Activated CD4-positive, alpha-beta T cell treated with anti-CD3 and anti-CD28 coated beads, Interleukin-2, amount 10 ng/mL, durations not matched to agents 24 days and 14 days (primary cell): Measurements from ENCODE around the gene SNX1. TPM values are rescaled to one million over a fixed set of nuclear protein-coding genes. Genes with fewer than 3 reads are reported as not detected.
A peak's percentile ranks its signal among the peaks of the same experiment; 100 is the strongest.
"Not testable (repeated sequence)": the region's sequence is repeated elsewhere in the genome, so short reads cannot be mapped to it uniquely, and the experiment has no call there.

ENCODE experiments used
- DNase-seq: peaks from one replicate; pipeline ENCODE4 v3.0.0; 2022
- H3K27ac Mint-ChIP-seq: one replicate; pipeline ENCODE4 v1.8.0; 2022; ENCODE audit warnings: mild to moderate bottlenecking, mixed read lengths
- H3K27me3 Mint-ChIP-seq: one replicate; pipeline ENCODE4 v1.8.0; 2022; ENCODE audit warnings: mixed read lengths
- H3K36me3 Mint-ChIP-seq: one replicate; pipeline ENCODE4 v1.8.0; 2022; ENCODE audit warnings: low read depth, mild to moderate bottlenecking, mixed read lengths
- H3K4me1 Mint-ChIP-seq: one replicate; pipeline ENCODE4 v1.8.0; 2021; ENCODE audit warnings: mixed read lengths
- H3K4me3 Mint-ChIP-seq: one replicate; pipeline ENCODE4 v1.8.0; 2022; ENCODE audit warnings: mild to moderate bottlenecking, moderate library complexity, mixed read lengths
- H3K9me3 Mint-ChIP-seq: one replicate; pipeline ENCODE4 v1.8.0; 2021; ENCODE audit warnings: mixed read lengths
- intact Hi-C: fragments of 100-400 bp; cut with micrococcal nuclease; formaldehyde crosslinking; loops from one replicate; pipeline ENCODE4 v1.15.1; 2023
- total RNA-seq: library from RNA; stranded (reverse); gene quantifications from 2 replicates; pipeline ENCODE4 v1.2.3, GENCODE V29; 2022

The SNX1 gene
- total RNA-seq, 1 donor from 2014 or later, result 129 TPM

GRCh38 chr15:64112073-64112772 lies 16.4 kb downstream of the SNX1 start:
- no peak overlapping the region for H3K4me3 Mint-ChIP-seq
- no peak for DNase-seq
- peaks cover 35% of the 10 kb centered on the region for H3K36me3 Mint-ChIP-seq
- intact Hi-C loops, result no loop called here
- H3K4me1 Mint-ChIP-seq, result peaks cover 24% of the 10 kb centered on the region
- no peaks in the 10 kb centered on the region for H3K27me3 Mint-ChIP-seq
- no peaks in the 10 kb centered on the region for H3K9me3 Mint-ChIP-seq
- peak overlapping the region; percentile 58 for H3K27ac Mint-ChIP-seq

GRCh38 chr15:64112904-64113303 lies 17.1 kb downstream of the SNX1 start:
- Mint-ChIP-seq H3K27me3 (no peaks in the 10 kb centered on the region), H3K4me1 (peaks cover 24% of the 10 kb centered on the region), H3K27ac (peak overlapping the region; percentile 58), H3K36me3 (peaks cover 38% of the 10 kb centered on the region), H3K4me3 (no peak overlapping the region), H3K9me3 (no peaks in the 10 kb centered on the region)
- no peak for DNase-seq
- intact Hi-C loops, result no loop called here

- no peak overlapping the region for H3K27ac Mint-ChIP-seq
- intact Hi-C loops, result no loop called here
- H3K9me3 Mint-ChIP-seq, result no peaks in the 10 kb centered on the region
- no peaks in the 10 kb centered on the region for H3K4me1 Mint-ChIP-seq
- H3K36me3 Mint-ChIP-seq, result peaks cover 49% of the 10 kb centered on the region
- no peak for DNase-seq
- no peaks in the 10 kb centered on the region for H3K27me3 Mint-ChIP-seq
- no peak overlapping the region for H3K4me3 Mint-ChIP-seq
Measured at GRCh38 chr15:64117759-64118487, 22.1 kb downstream of the SNX1 start.

GRCh38 chr15:64120322-64120721 lies 24.5 kb downstream of the SNX1 start:
- DNase-seq, H3K4me1 Mint-ChIP-seq, H3K4me3 Mint-ChIP-seq, intact Hi-C loops, H3K9me3 Mint-ChIP-seq, H3K27ac Mint-ChIP-seq, H3K27me3 Mint-ChIP-seq: not testable (repeated sequence)
- H3K36me3 Mint-ChIP-seq, result peaks cover 46% of the 10 kb centered on the region

- H3K4me3 Mint-ChIP-seq, result no peak overlapping the region
- no peak for DNase-seq
- intact Hi-C loops, result no loop called here
- H3K4me1 Mint-ChIP-seq, result no peaks in the 10 kb centered on the region
- no peaks in the 10 kb centered on the region for H3K9me3 Mint-ChIP-seq
- H3K27me3 Mint-ChIP-seq, result no peaks in the 10 kb centered on the region
- peaks cover 47% of the 10 kb centered on the region for H3K36me3 Mint-ChIP-seq
- H3K27ac Mint-ChIP-seq, result no peak overlapping the region
Measured at GRCh38 chr15:64121614-64122013, 25.8 kb downstream of the SNX1 start.

GRCh38 chr15:64122444-64122843 lies 26.7 kb downstream of the SNX1 start:
- H3K36me3 Mint-ChIP-seq, result peaks cover 51% of the 10 kb centered on the region
- DNase-seq, result no peak
- no peaks in the 10 kb centered on the region for H3K9me3 Mint-ChIP-seq
- peaks cover 1% of the 10 kb centered on the region for H3K4me1 Mint-ChIP-seq
- intact Hi-C loops, result no loop called here
- H3K4me3 Mint-ChIP-seq, result no peak overlapping the region
- H3K27me3 Mint-ChIP-seq, result no peaks in the 10 kb centered on the region
- H3K27ac Mint-ChIP-seq, result no peak overlapping the region

GRCh38 chr15:64122936-64123351 lies 27.2 kb downstream of the SNX1 start:
- Mint-ChIP-seq H3K4me1 (peaks cover 3% of the 10 kb centered on the region), H3K9me3 (no peaks in the 10 kb centered on the region), H3K4me3 (no peak overlapping the region), H3K36me3 (peaks cover 53% of the 10 kb centered on the region), H3K27me3 (no peaks in the 10 kb centered on the region), H3K27ac (no peak overlapping the region)
- intact Hi-C loops, result no loop called here
- no peak for DNase-seq

GRCh38 chr15:64125978-64126377 lies 30.2 kb downstream of the SNX1 start:
- no peaks in the 10 kb centered on the region for H3K9me3 Mint-ChIP-seq
- H3K36me3 Mint-ChIP-seq, result peaks cover 57% of the 10 kb centered on the region
- intact Hi-C loops, result no loop called here
- H3K27me3 Mint-ChIP-seq, result no peaks in the 10 kb centered on the region
- no peak for DNase-seq
- peaks cover 3% of the 10 kb centered on the region for H3K4me1 Mint-ChIP-seq
- H3K4me3 Mint-ChIP-seq, result no peak overlapping the region
- H3K27ac Mint-ChIP-seq, result no peak overlapping the region

GRCh38 chr15:64127521-64128270 lies 31.9 kb downstream of the SNX1 start:
- Mint-ChIP-seq H3K27me3 (no peaks in the 10 kb centered on the region), H3K27ac (peak overlapping the region; percentile 48), H3K36me3 (peaks cover 66% of the 10 kb centered on the region), H3K4me3 (no peak overlapping the region), H3K9me3 (no peaks in the 10 kb centered on the region), H3K4me1 (peaks cover 3% of the 10 kb centered on the region)
- no peak for DNase-seq
- intact Hi-C loops, result no loop called here

- Mint-ChIP-seq H3K27ac (no peak overlapping the region), H3K4me1 (peaks cover 3% of the 10 kb centered on the region), H3K9me3 (no peaks in the 10 kb centered on the region), H3K27me3 (no peaks in the 10 kb centered on the region), H3K36me3 (peaks cover 72% of the 10 kb centered on the region), H3K4me3 (no peak overlapping the region)
- intact Hi-C loops, result no loop called here
- no peak for DNase-seq
Measured at GRCh38 chr15:64130159-64130558, 34.4 kb downstream of the SNX1 start.

- H3K4me1 Mint-ChIP-seq, result peaks cover 3% of the 10 kb centered on the region
- no peaks in the 10 kb centered on the region for H3K27me3 Mint-ChIP-seq
- H3K36me3 Mint-ChIP-seq, result peaks cover 73% of the 10 kb centered on the region
- DNase-seq, result no peak
- intact Hi-C loops, result no loop called here
- no peak overlapping the region for H3K4me3 Mint-ChIP-seq
- no peak overlapping the region for H3K27ac Mint-ChIP-seq
- H3K9me3 Mint-ChIP-seq, result no peaks in the 10 kb centered on the region
Measured at GRCh38 chr15:64131547-64131946, 35.8 kb downstream of the SNX1 start.

GRCh38 chr15:64132217-64132616 lies 36.4 kb downstream of the SNX1 start:
- Mint-ChIP-seq H3K9me3 (no peaks in the 10 kb centered on the region), H3K4me1 (peaks cover 3% of the 10 kb centered on the region), H3K4me3 (no peak overlapping the region), H3K27ac (no peak overlapping the region), H3K27me3 (no peaks in the 10 kb centered on the region), H3K36me3 (peaks cover 73% of the 10 kb centered on the region)
- intact Hi-C loops, result no loop called here
- DNase-seq, result no peak

GRCh38 chr15:64133623-64134344 lies 38.0 kb downstream of the SNX1 start:
- Mint-ChIP-seq H3K27ac (no peak overlapping the region), H3K9me3 (no peaks in the 10 kb centered on the region), H3K27me3 (no peaks in the 10 kb centered on the region), H3K4me1 (no peaks in the 10 kb centered on the region), H3K36me3 (peaks cover 67% of the 10 kb centered on the region), H3K4me3 (no peak overlapping the region)
- intact Hi-C loops, result no loop called here
- no peak for DNase-seq
